Myocyte (in vitro differentiated cells): ENCODE measurements around the gene ST3GAL3. TPM values are rescaled to one million over a fixed set of nuclear protein-coding genes. Genes with fewer than 3 reads are reported as not detected.
A peak's percentile ranks its signal among the peaks of the same experiment; 100 is the strongest.
"Not testable (repeated sequence)": the region's sequence is repeated elsewhere in the genome, so short reads cannot be mapped to it uniquely, and the experiment has no call there.

Experiments
- DNase-seq: peaks from one replicate; pipeline ENCODE4 v3.0.0-alpha.2; 2012; ENCODE audit warnings: low read depth
- total RNA-seq: library from RNA; depleted of rRNA; stranded (reverse); fragments of >200 nt; gene quantifications from 2 replicates; pipeline ENCODE4 v1.2.3, GENCODE V29; 2014

The ST3GAL3 gene
- total RNA-seq, 1 donor from 2014 or later: 33.7 TPM

- DNase-seq: no peak
Observed at GRCh38 chr1:43753422-43753821, 46.1 kb downstream of the ST3GAL3 start.

GRCh38 chr1:43754892-43755291 is 47.6 kb downstream of the ST3GAL3 start:
- no peak for DNase-seq

GRCh38 chr1:43757343-43758053 is 50.2 kb downstream of the ST3GAL3 start:
- DNase-seq: no peak

GRCh38 chr1:43760745-43761317 is 53.5 kb downstream of the ST3GAL3 start:
- no peak for DNase-seq

GRCh38 chr1:43763497-43763973 is 56.2 kb downstream of the ST3GAL3 start:
- DNase-seq: peak; percentile 94

GRCh38 chr1:43764581-43764980 is 57.2 kb downstream of the ST3GAL3 start:
- DNase-seq: peak; percentile 65

GRCh38 chr1:43766086-43766784 is 58.9 kb downstream of the ST3GAL3 start:
- no peak for DNase-seq

GRCh38 chr1:43766818-43767525 is 59.6 kb downstream of the ST3GAL3 start:
- DNase-seq: peak; percentile 85

- no peak for DNase-seq
Observed at GRCh38 chr1:43768168-43768567, 60.8 kb downstream of the ST3GAL3 start.

- no peak for DNase-seq
Observed at GRCh38 chr1:43769350-43769908, 62.1 kb downstream of the ST3GAL3 start.

GRCh38 chr1:43770111-43770510 is 62.8 kb downstream of the ST3GAL3 start:
- no peak for DNase-seq

- no peak for DNase-seq
Observed at GRCh38 chr1:43772978-43773377, 65.6 kb downstream of the ST3GAL3 start.

GRCh38 chr1:43773821-43774220 is 66.5 kb downstream of the ST3GAL3 start:
- no peak for DNase-seq

- no peak for DNase-seq
Observed at GRCh38 chr1:43774359-43774758, 67.0 kb downstream of the ST3GAL3 start.

- peak; percentile 74 for DNase-seq
Observed at GRCh38 chr1:43776043-43776761, 68.9 kb downstream of the ST3GAL3 start.

- DNase-seq: not testable (repeated sequence)
Observed at GRCh38 chr1:43777916-43778315, 70.6 kb downstream of the ST3GAL3 start.

GRCh38 chr1:43779266-43779665 is 71.9 kb downstream of the ST3GAL3 start:
- DNase-seq: no peak

- DNase-seq: no peak
Observed at GRCh38 chr1:43779805-43780403, 72.6 kb downstream of the ST3GAL3 start.

- no peak for DNase-seq
Observed at GRCh38 chr1:43781574-43781973, 74.2 kb downstream of the ST3GAL3 start.

GRCh38 chr1:43783096-43783670 is 75.8 kb downstream of the ST3GAL3 start:
- no peak for DNase-seq
